SK-N-SH treated with all-trans-retinoic acid at 6 μM for 48 hours (cell line): ENCODE data around the gene IL4R.
"Not testable (repeated sequence)": the region's sequence is repeated elsewhere in the genome, so short reads cannot be mapped to it uniquely, and the experiment has no call there.

ENCODE experiments used
- ATAC-seq: fragments of 200-7000 bp; cut with Tn5 transposase; 3 replicates; pipeline ENCODE4 v1.9.1; 2020; ENCODE audit warnings: mild to moderate bottlenecking, moderate library complexity
- ARNTL ChIP-seq: fragments of 450-650 bp; formaldehyde crosslinking; IDR thresholded peaks from 2 replicates; pipeline ENCODE4 v1.5.0; 2020; ENCODE audit warnings: low read depth, mild to moderate bottlenecking, moderate library complexity, borderline replicate concordance
- BACH2 ChIP-seq: fragments of 250-450 bp; sonication (Bioruptor Pico); IDR thresholded peaks from 2 replicates; pipeline ENCODE4 v1.9.0; 2021; ENCODE audit warnings: mild to moderate bottlenecking, borderline replicate concordance
- CSDC2 ChIP-seq: fragments of 250-450 bp; sonication (Bioruptor Pico); IDR thresholded peaks from 2 replicates; pipeline ENCODE4 v1.5.0; 2020; ENCODE audit warnings: mild to moderate bottlenecking, moderate library complexity
- GLIS3 ChIP-seq: fragments of 250-450 bp; sonication (Bioruptor Pico); IDR thresholded peaks from 2 replicates; pipeline ENCODE4 v1.5.0; 2020; ENCODE audit warnings: mild to moderate bottlenecking, moderate library complexity
- ISL1 ChIP-seq: fragments of 250-450 bp; sonication (Bioruptor Pico); IDR thresholded peaks from 2 replicates; pipeline ENCODE4 v2.1.2; 2022; ENCODE audit warnings: mild to moderate bottlenecking, moderate library complexity
- OSR1 ChIP-seq: fragments of 250-450 bp; sonication (Bioruptor Pico); IDR thresholded peaks from 2 replicates; pipeline ENCODE4 v1.8.0; 2022; ENCODE audit warnings: moderate library complexity, mild to moderate bottlenecking, inconsistent platforms
- RARB ChIP-seq: fragments of 250-450 bp; sonication (Bioruptor Pico); IDR thresholded peaks from 2 replicates; pipeline ENCODE4 v1.8.0; 2021; ENCODE audit warnings: mild to moderate bottlenecking, moderate library complexity
- SNAI2 ChIP-seq: fragments of 250-450 bp; sonication (Bioruptor Pico); IDR thresholded peaks from 2 replicates; pipeline ENCODE4 v1.5.0; 2020; ENCODE audit warnings: mild to moderate bottlenecking, moderate library complexity
- TOX ChIP-seq: fragments of 250-450 bp; sonication (Bioruptor Pico); IDR thresholded peaks from 2 replicates; pipeline ENCODE4 v1.8.0; 2021; ENCODE audit warnings: mild to moderate bottlenecking, moderate library complexity, borderline replicate concordance
- ZC3H10 ChIP-seq: fragments of 250-450 bp; sonication (Bioruptor Pico); IDR thresholded peaks from 2 replicates; pipeline ENCODE4 v1.5.1; 2021; ENCODE audit warnings: mild to moderate bottlenecking, moderate library complexity
- ZFP3 ChIP-seq: fragments of 250-450 bp; sonication (Bioruptor Pico); IDR thresholded peaks from 2 replicates; pipeline ENCODE4 v1.5.0; 2020; ENCODE audit warnings: mild to moderate bottlenecking, moderate library complexity
- ZFP30 ChIP-seq: fragments of 450-650 bp; formaldehyde crosslinking; IDR thresholded peaks from 2 replicates; pipeline ENCODE4 v1.5.0; 2022; ENCODE audit warnings: mild to moderate bottlenecking, moderate library complexity
- ZNF565 ChIP-seq: fragments of 450-650 bp; formaldehyde crosslinking; conservative IDR thresholded peaks from 2 replicates; pipeline ENCODE4 v1.5.0; 2020; ENCODE audit warnings: low read depth, mild to moderate bottlenecking, moderate library complexity
- ZNF70 ChIP-seq: fragments of 450-650 bp; formaldehyde crosslinking; IDR thresholded peaks from 2 replicates; pipeline ENCODE4 v1.5.0; 2020; ENCODE audit warnings: mild to moderate bottlenecking, moderate library complexity
- ZNF8 ChIP-seq: fragments of 450-650 bp; formaldehyde crosslinking; IDR thresholded peaks from 2 replicates; pipeline ENCODE4 v1.5.0; 2020; ENCODE audit warnings: mild to moderate bottlenecking, moderate library complexity
- TF ChIP-seq, protein P1 (sequence below): fragments of 250-450 bp; sonication (Bioruptor Pico); IDR thresholded peaks from 2 replicates; pipeline ENCODE4 v1.5.1; 2020; ENCODE audit warnings: low read depth, mild to moderate bottlenecking, moderate library complexity
- TF ChIP-seq, protein P2 (sequence below): fragments of 250-450 bp; sonication (Bioruptor Pico); IDR thresholded peaks from 2 replicates; pipeline ENCODE4 v1.5.0; 2020; ENCODE audit warnings: mild to moderate bottlenecking, moderate library complexity
- TF ChIP-seq, protein P3 (sequence below): fragments of 250-450 bp; sonication (Bioruptor Pico); IDR thresholded peaks from 2 replicates; pipeline ENCODE4 v1.8.0; 2020; ENCODE audit warnings: mild to moderate bottlenecking, moderate library complexity, borderline replicate concordance
- TF ChIP-seq, protein P4 (sequence below): fragments of 250-450 bp; sonication (Bioruptor Pico); IDR thresholded peaks from 2 replicates; pipeline ENCODE4 v1.8.0; 2021; ENCODE audit warnings: low read depth, mild to moderate bottlenecking, moderate library complexity, borderline replicate concordance
- TF ChIP-seq, protein P5 (sequence below): fragments of 250-450 bp; sonication (Bioruptor Pico); IDR thresholded peaks from 2 replicates; pipeline ENCODE4 v1.5.1; 2021; ENCODE audit warnings: mild to moderate bottlenecking, moderate library complexity

The IL4R gene

DNA sequence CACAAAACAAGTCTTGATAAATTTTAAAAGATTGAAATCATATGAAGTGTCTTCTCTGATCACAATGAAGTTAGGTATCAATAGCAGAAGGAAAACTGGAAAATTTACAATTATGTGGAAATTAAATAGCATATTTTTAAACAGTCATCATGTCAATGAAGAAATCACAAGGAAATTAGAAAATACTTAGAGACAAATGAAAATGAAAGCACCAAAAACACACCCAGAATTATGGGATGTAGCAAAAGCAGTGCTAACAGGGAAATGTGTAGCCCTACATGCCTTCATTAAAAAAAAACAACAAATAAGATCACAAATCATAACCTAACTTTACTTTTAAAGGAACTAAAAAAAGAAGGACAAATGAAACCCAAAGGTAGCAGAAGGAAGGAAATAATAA lies 80.7 kb downstream of the IL4R start (continued):
- TF ChIP-seq ZNF8 (CRISPR knock-in tag): no peak

DNA sequence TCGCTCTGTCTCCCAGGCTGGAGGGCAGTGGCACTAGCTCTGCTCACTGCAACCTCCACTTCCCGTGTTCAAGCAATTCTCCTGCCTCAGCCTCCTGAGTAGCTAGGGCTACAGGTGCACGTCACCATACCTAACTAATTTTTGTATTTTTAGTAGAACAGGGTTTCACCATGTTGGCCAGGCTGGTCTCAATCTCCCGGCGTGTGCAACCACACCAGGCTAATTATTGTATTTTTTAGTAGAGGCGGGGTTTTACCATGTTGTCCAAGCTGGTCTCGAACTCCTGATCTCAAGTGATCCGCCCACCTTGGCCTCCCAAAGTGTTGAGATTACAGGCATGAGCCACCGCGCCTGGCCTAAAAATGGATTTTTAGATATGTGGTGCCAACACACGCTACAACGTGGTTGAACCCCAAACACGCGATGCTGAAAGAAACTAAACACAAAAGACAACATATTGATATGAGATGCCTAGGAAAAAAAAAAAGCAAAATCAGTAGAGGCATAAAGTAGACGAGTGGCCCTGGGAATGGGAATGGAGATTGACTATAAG lies 84.6 kb downstream of the IL4R start:
- not testable (repeated sequence) for ATAC-seq

DNA sequence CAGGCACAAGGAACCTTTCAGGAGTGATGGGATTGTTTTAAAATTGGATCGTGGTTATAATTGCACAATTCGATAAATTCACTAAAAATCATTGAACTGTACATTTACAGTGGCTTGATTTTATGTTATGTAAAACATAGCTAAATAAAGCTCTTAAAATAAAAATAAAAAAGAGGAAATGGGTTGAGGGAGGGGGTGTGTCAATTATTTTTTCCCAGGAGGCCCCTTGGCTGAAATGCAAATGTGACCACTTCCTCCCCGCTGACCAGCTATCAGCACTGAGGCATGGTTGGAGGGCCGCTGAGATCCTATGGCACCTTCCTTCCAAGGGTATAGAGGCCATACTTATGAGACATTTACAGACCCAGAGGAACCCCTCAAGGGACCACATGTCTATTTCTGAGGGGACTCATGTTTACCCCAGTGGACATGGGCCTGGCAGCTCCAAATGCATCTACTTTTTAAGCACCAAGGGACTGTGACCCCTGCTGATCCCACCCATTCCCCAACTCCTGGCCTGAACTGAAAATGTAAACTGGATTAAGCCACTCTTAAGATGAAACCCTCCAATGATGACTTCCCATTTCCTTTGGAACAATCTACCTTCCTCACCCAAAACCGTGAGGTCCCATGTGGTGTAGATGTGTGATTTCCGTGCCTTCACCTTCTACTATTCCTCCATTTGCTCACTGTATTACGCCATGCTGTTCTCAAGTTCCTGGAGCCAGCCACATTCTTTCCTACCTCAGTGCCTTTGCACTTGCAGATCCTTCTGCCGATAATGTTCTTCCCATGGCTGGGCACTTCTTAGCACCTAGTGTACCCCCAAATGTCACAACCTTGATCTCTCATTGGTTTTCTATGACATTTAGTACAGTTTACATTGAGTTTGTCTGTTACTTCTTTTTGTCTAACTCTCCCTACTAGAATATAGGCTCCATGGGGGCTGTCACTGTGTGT lies 85.4 kb downstream of the IL4R start:
- no peak for ATAC-seq
- TF ChIP-seq TOX (CRISPR knock-in tag) (no peak), ZNF565 (CRISPR knock-in tag) (no peak), RARB (CRISPR knock-in tag) (no peak), GLIS3 (CRISPR knock-in tag) (no peak), ISL1 (CRISPR knock-in tag) (no peak), ZNF70 (CRISPR knock-in tag) (no peak), ZNF8 (CRISPR knock-in tag) (no peak), BACH2 (CRISPR knock-in tag) (no peak), SNAI2 (CRISPR knock-in tag) (no peak), CSDC2 (CRISPR knock-in tag) (no peak), ZFP3 (CRISPR knock-in tag) (no peak), OSR1 (no peak), ARNTL (no peak), ZFP30 (CRISPR knock-in tag) (no peak)
- TF ChIP-seq, protein P1, sequence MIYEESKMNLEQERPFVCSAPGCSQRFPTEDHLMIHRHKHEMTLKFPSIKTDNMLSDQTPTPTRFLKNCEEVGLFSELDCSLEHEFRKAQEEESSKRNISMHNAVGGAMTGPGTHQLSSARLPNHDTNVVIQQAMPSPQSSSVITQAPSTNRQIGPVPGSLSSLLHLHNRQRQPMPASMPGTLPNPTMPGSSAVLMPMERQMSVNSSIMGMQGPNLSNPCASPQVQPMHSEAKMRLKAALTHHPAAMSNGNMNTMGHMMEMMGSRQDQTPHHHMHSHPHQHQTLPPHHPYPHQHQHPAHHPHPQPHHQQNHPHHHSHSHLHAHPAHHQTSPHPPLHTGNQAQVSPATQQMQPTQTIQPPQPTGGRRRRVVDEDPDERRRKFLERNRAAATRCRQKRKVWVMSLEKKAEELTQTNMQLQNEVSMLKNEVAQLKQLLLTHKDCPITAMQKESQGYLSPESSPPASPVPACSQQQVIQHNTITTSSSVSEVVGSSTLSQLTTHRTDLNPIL (CRISPR knock-in tag): no peak
- TF ChIP-seq, protein P2, sequence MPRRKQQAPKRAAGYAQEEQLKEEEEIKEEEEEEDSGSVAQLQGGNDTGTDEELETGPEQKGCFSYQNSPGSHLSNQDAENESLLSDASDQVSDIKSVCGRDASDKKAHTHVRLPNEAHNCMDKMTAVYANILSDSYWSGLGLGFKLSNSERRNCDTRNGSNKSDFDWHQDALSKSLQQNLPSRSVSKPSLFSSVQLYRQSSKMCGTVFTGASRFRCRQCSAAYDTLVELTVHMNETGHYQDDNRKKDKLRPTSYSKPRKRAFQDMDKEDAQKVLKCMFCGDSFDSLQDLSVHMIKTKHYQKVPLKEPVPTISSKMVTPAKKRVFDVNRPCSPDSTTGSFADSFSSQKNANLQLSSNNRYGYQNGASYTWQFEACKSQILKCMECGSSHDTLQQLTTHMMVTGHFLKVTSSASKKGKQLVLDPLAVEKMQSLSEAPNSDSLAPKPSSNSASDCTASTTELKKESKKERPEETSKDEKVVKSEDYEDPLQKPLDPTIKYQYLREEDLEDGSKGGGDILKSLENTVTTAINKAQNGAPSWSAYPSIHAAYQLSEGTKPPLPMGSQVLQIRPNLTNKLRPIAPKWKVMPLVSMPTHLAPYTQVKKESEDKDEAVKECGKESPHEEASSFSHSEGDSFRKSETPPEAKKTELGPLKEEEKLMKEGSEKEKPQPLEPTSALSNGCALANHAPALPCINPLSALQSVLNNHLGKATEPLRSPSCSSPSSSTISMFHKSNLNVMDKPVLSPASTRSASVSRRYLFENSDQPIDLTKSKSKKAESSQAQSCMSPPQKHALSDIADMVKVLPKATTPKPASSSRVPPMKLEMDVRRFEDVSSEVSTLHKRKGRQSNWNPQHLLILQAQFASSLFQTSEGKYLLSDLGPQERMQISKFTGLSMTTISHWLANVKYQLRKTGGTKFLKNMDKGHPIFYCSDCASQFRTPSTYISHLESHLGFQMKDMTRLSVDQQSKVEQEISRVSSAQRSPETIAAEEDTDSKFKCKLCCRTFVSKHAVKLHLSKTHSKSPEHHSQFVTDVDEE: no peak
- TF ChIP-seq, protein P3, sequence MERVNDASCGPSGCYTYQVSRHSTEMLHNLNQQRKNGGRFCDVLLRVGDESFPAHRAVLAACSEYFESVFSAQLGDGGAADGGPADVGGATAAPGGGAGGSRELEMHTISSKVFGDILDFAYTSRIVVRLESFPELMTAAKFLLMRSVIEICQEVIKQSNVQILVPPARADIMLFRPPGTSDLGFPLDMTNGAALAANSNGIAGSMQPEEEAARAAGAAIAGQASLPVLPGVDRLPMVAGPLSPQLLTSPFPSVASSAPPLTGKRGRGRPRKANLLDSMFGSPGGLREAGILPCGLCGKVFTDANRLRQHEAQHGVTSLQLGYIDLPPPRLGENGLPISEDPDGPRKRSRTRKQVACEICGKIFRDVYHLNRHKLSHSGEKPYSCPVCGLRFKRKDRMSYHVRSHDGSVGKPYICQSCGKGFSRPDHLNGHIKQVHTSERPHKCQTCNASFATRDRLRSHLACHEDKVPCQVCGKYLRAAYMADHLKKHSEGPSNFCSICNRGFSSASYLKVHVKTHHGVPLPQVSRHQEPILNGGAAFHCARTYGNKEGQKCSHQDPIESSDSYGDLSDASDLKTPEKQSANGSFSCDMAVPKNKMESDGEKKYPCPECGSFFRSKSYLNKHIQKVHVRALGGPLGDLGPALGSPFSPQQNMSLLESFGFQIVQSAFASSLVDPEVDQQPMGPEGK: no peak
- TF ChIP-seq, protein P4, sequence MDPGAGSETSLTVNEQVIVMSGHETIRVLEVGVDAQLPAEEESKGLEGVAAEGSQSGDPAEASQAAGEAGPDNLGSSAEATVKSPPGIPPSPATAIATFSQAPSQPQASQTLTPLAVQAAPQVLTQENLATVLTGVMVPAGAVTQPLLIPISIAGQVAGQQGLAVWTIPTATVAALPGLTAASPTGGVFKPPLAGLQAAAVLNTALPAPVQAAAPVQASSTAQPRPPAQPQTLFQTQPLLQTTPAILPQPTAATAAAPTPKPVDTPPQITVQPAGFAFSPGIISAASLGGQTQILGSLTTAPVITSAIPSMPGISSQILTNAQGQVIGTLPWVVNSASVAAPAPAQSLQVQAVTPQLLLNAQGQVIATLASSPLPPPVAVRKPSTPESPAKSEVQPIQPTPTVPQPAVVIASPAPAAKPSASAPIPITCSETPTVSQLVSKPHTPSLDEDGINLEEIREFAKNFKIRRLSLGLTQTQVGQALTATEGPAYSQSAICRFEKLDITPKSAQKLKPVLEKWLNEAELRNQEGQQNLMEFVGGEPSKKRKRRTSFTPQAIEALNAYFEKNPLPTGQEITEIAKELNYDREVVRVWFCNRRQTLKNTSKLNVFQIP (CRISPR knock-in tag): no peak

DNA sequence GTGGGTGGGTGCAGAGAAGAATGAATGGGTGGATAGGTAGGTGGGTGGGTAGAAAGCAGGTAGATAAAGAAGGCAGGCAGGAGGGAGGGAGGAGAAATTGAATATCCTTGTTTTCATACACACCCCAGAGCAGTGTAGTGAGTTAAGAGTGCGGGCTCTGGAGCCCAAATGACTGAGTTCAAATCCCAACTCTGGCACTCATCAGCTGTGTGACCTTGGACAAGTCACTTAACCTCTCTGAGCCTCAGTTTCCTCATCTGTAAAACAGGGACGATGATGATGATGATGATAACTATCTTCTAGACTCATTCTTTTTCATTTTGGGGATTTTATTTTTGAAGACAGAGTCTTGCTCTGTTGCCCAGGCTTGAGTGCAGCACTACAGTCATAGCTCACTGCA lies 86.2 kb downstream of the IL4R start:
- ATAC-seq: no peak
- TF ChIP-seq, protein P4 (CRISPR knock-in tag): no peak
- no peak for TF ChIP-seq GLIS3 (CRISPR knock-in tag)
- TF ChIP-seq ZNF565 (CRISPR knock-in tag): no peak
- TF ChIP-seq, protein P2: no peak
- TF ChIP-seq ZNF8 (CRISPR knock-in tag): no peak
- TF ChIP-seq ZC3H10 (CRISPR knock-in tag): no peak
- TF ChIP-seq BACH2 (CRISPR knock-in tag): no peak
- TF ChIP-seq, protein P5, sequence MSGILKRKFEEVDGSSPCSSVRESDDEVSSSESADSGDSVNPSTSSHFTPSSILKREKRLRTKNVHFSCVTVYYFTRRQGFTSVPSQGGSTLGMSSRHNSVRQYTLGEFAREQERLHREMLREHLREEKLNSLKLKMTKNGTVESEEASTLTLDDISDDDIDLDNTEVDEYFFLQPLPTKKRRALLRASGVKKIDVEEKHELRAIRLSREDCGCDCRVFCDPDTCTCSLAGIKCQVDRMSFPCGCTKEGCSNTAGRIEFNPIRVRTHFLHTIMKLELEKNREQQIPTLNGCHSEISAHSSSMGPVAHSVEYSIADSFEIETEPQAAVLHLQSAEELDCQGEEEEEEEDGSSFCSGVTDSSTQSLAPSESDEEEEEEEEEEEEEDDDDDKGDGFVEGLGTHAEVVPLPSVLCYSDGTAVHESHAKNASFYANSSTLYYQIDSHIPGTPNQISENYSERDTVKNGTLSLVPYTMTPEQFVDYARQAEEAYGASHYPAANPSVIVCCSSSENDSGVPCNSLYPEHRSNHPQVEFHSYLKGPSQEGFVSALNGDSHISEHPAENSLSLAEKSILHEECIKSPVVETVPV (CRISPR knock-in tag): no peak
- TF ChIP-seq RARB (CRISPR knock-in tag): no peak
